Measurements from ENCODE around the gene ATP8A2. TPM values are rescaled to one million over a fixed set of nuclear protein-coding genes. Genes with fewer than 3 reads are reported as not detected.

ATP8A2 gene
- total RNA-seq, 1 donor from 2014 or later = 0.40 TPM

GRCh38 chr13:25687471-25688225, 315.9 kb downstream of the ATP8A2 start:
- Mint-ChIP-seq H3K27ac (no peak overlapping the region), H3K36me3 (ENCODE audit: low read depth) (no peaks in the 10 kb centered on the region), H3K4me1 (peaks cover 3% of the 10 kb centered on the region), H3K27me3 (peaks cover 6% of the 10 kb centered on the region), H3K4me3 (no peak overlapping the region), H3K9me3 (no peaks in the 10 kb centered on the region)
- intact Hi-C loops (cut with micrococcal nuclease) = no loop called here
- DNase-seq = no peak

- Mint-ChIP-seq H3K9me3 (no peaks in the 10 kb centered on the region), H3K27me3 (peaks cover 6% of the 10 kb centered on the region), H3K27ac (no peak overlapping the region), H3K36me3 (ENCODE audit: low read depth) (no peaks in the 10 kb centered on the region), H3K4me1 (peaks cover 3% of the 10 kb centered on the region), H3K4me3 (no peak overlapping the region)
- DNase-seq = no peak
- intact Hi-C loops (cut with micrococcal nuclease) = no loop called here
These were observed 316.8 kb downstream of the ATP8A2 start for GRCh38 chr13:25688536-25688935.

- H3K27ac Mint-ChIP-seq = no peak overlapping the region
- peaks cover 3% of the 10 kb centered on the region for H3K4me1 Mint-ChIP-seq
- no peaks in the 10 kb centered on the region for H3K9me3 Mint-ChIP-seq
- intact Hi-C loops (cut with micrococcal nuclease) = no loop called here
- H3K36me3 Mint-ChIP-seq (ENCODE audit: low read depth) = no peaks in the 10 kb centered on the region
- H3K4me3 Mint-ChIP-seq = no peak overlapping the region
- peaks cover 6% of the 10 kb centered on the region for H3K27me3 Mint-ChIP-seq
- DNase-seq = no peak
These were observed 317.8 kb downstream of the ATP8A2 start for GRCh38 chr13:25689539-25689938.

- intact Hi-C loops (cut with micrococcal nuclease) = no loop called here
- H3K4me1 Mint-ChIP-seq = peaks cover 3% of the 10 kb centered on the region
- no peak for DNase-seq
- H3K36me3 Mint-ChIP-seq (ENCODE audit: low read depth) = no peaks in the 10 kb centered on the region
- H3K9me3 Mint-ChIP-seq = no peaks in the 10 kb centered on the region
- no peak overlapping the region for H3K27ac Mint-ChIP-seq
- H3K4me3 Mint-ChIP-seq = no peak overlapping the region
- peaks cover 6% of the 10 kb centered on the region for H3K27me3 Mint-ChIP-seq
These were observed 318.8 kb downstream of the ATP8A2 start for GRCh38 chr13:25690582-25690981.

- intact Hi-C loops (cut with micrococcal nuclease) = no loop called here
- H3K27me3 Mint-ChIP-seq = peaks cover 6% of the 10 kb centered on the region
- H3K9me3 Mint-ChIP-seq = no peaks in the 10 kb centered on the region
- peaks cover 3% of the 10 kb centered on the region for H3K4me1 Mint-ChIP-seq
- no peaks in the 10 kb centered on the region for H3K36me3 Mint-ChIP-seq (ENCODE audit: low read depth)
- no peak overlapping the region for H3K27ac Mint-ChIP-seq
- no peak for DNase-seq
- H3K4me3 Mint-ChIP-seq = no peak overlapping the region
These were observed 319.9 kb downstream of the ATP8A2 start for GRCh38 chr13:25691654-25692053.

- Mint-ChIP-seq H3K4me3 (no peak overlapping the region), H3K36me3 (ENCODE audit: low read depth) (no peaks in the 10 kb centered on the region), H3K9me3 (no peaks in the 10 kb centered on the region), H3K4me1 (peaks cover 3% of the 10 kb centered on the region), H3K27me3 (peaks cover 6% of the 10 kb centered on the region), H3K27ac (no peak overlapping the region)
- DNase-seq = no peak
- intact Hi-C loops (cut with micrococcal nuclease) = no loop called here
These were observed 320.3 kb downstream of the ATP8A2 start for GRCh38 chr13:25692099-25692498.

- intact Hi-C loops (cut with micrococcal nuclease) = no loop called here
- H3K27me3 Mint-ChIP-seq = peaks cover 6% of the 10 kb centered on the region
- no peaks in the 10 kb centered on the region for H3K36me3 Mint-ChIP-seq (ENCODE audit: low read depth)
- DNase-seq = no peak
- H3K4me3 Mint-ChIP-seq = no peak overlapping the region
- H3K4me1 Mint-ChIP-seq = peaks cover 3% of the 10 kb centered on the region
- no peak overlapping the region for H3K27ac Mint-ChIP-seq
- H3K9me3 Mint-ChIP-seq = peaks cover 3% of the 10 kb centered on the region
These were observed 327.3 kb downstream of the ATP8A2 start for GRCh38 chr13:25699056-25699455.

GRCh38 chr13:25699600-25699999, 327.8 kb downstream of the ATP8A2 start:
- H3K9me3 Mint-ChIP-seq = peaks cover 3% of the 10 kb centered on the region
- intact Hi-C loops (cut with micrococcal nuclease) = no loop called here
- peaks cover 3% of the 10 kb centered on the region for H3K4me1 Mint-ChIP-seq
- H3K27me3 Mint-ChIP-seq = peaks cover 6% of the 10 kb centered on the region
- DNase-seq = no peak
- H3K27ac Mint-ChIP-seq = no peak overlapping the region
- no peak overlapping the region for H3K4me3 Mint-ChIP-seq
- no peaks in the 10 kb centered on the region for H3K36me3 Mint-ChIP-seq (ENCODE audit: low read depth)

GRCh38 chr13:25701304-25701703, 329.5 kb downstream of the ATP8A2 start:
- Mint-ChIP-seq H3K9me3 (peaks cover 3% of the 10 kb centered on the region), H3K4me3 (no peak overlapping the region), H3K36me3 (ENCODE audit: low read depth) (no peaks in the 10 kb centered on the region), H3K27me3 (peaks cover 11% of the 10 kb centered on the region), H3K4me1 (peaks cover 3% of the 10 kb centered on the region), H3K27ac (no peak overlapping the region)
- intact Hi-C loops (cut with micrococcal nuclease) = no loop called here
- DNase-seq = no peak

- peaks cover 3% of the 10 kb centered on the region for H3K9me3 Mint-ChIP-seq
- peaks cover 3% of the 10 kb centered on the region for H3K4me1 Mint-ChIP-seq
- no peak overlapping the region for H3K4me3 Mint-ChIP-seq
- DNase-seq = no peak
- H3K36me3 Mint-ChIP-seq (ENCODE audit: low read depth) = no peaks in the 10 kb centered on the region
- H3K27ac Mint-ChIP-seq = no peak overlapping the region
- H3K27me3 Mint-ChIP-seq = peaks cover 16% of the 10 kb centered on the region
- intact Hi-C loops (cut with micrococcal nuclease) = no loop called here
These were observed 330.6 kb downstream of the ATP8A2 start for GRCh38 chr13:25702386-25702785.

GRCh38 chr13:25707726-25708125, 336.0 kb downstream of the ATP8A2 start:
- Mint-ChIP-seq H3K9me3 (no peaks in the 10 kb centered on the region), H3K27me3 (peaks cover 13% of the 10 kb centered on the region), H3K4me1 (no peaks in the 10 kb centered on the region), H3K36me3 (ENCODE audit: low read depth) (no peaks in the 10 kb centered on the region), H3K4me3 (no peak overlapping the region), H3K27ac (no peak overlapping the region)
- intact Hi-C loops (cut with micrococcal nuclease) = no loop called here
- DNase-seq = no peak

GRCh38 chr13:25708268-25708667, 336.5 kb downstream of the ATP8A2 start:
- Mint-ChIP-seq H3K4me3 (no peak overlapping the region), H3K27me3 (peaks cover 13% of the 10 kb centered on the region), H3K36me3 (ENCODE audit: low read depth) (no peaks in the 10 kb centered on the region), H3K9me3 (no peaks in the 10 kb centered on the region), H3K27ac (no peak overlapping the region), H3K4me1 (no peaks in the 10 kb centered on the region)
- intact Hi-C loops (cut with micrococcal nuclease) = no loop called here
- no peak for DNase-seq

- Mint-ChIP-seq H3K4me3 (no peak overlapping the region), H3K4me1 (no peaks in the 10 kb centered on the region), H3K36me3 (ENCODE audit: low read depth) (no peaks in the 10 kb centered on the region), H3K9me3 (no peaks in the 10 kb centered on the region), H3K27ac (no peak overlapping the region), H3K27me3 (peaks cover 17% of the 10 kb centered on the region)
- DNase-seq = no peak
- intact Hi-C loops (cut with micrococcal nuclease) = no loop called here
These were observed 337.3 kb downstream of the ATP8A2 start for GRCh38 chr13:25709088-25709487.

GRCh38 chr13:25715760-25716159, 344.0 kb downstream of the ATP8A2 start:
- H3K27me3 Mint-ChIP-seq = peaks cover 26% of the 10 kb centered on the region
- no peaks in the 10 kb centered on the region for H3K4me1 Mint-ChIP-seq
- no peak overlapping the region for H3K4me3 Mint-ChIP-seq
- intact Hi-C loops (cut with micrococcal nuclease) = no loop called here
- DNase-seq = no peak
- H3K36me3 Mint-ChIP-seq (ENCODE audit: low read depth) = no peaks in the 10 kb centered on the region
- peaks cover 19% of the 10 kb centered on the region for H3K9me3 Mint-ChIP-seq
- H3K27ac Mint-ChIP-seq = no peak overlapping the region

- H3K4me1 Mint-ChIP-seq = no peaks in the 10 kb centered on the region
These were observed 346.0 kb downstream of the ATP8A2 start for GRCh38 chr13:25717666-25718197.

More at GRCh38 chr13:25717666-25718197, 346.0 kb downstream of the ATP8A2 start:
- Mint-ChIP-seq H3K36me3 (ENCODE audit: low read depth) (no peaks in the 10 kb centered on the region), H3K9me3 (peaks cover 19% of the 10 kb centered on the region), H3K4me3 (no peak overlapping the region), H3K27me3 (peaks cover 23% of the 10 kb centered on the region), H3K27ac (no peak overlapping the region)
- intact Hi-C loops (cut with micrococcal nuclease) = no loop called here
- DNase-seq = no peak

Measured in activated CD4-positive, alpha-beta T cell treated with anti-CD3 and anti-CD28 coated beads, Interleukin-2, amount 10 ng/mL, durations not matched to agents 24 days and 14 days (primary cell).